Left renal pelvis (tissue), 4 donors: ENCODE results near the gene NFIX. TPM values are rescaled to one million over a fixed set of nuclear protein-coding genes. Genes with fewer than 3 reads are reported as not detected.

Experiments
- DNase-seq, 4 donors: peaks; one replicate each; pipeline ENCODE4 v3.0.0-alpha.2; 2013; ENCODE audit warnings: low read depth in 4 of 4, low spot score in 3 of 4
- polyA plus RNA-seq, 4 donors: library from polyadenylated mRNA; unstranded; fragments of 120-200 nt; gene quantifications; one replicate each; pipeline ENCODE4 v1.2.1, GENCODE V29; 2013; ENCODE audit not compliant: insufficient read length in 4 of 4

NFIX gene
- polyA plus RNA-seq, 4 donors, result 18.9 to 130 (median 23.3) TPM

DNA sequence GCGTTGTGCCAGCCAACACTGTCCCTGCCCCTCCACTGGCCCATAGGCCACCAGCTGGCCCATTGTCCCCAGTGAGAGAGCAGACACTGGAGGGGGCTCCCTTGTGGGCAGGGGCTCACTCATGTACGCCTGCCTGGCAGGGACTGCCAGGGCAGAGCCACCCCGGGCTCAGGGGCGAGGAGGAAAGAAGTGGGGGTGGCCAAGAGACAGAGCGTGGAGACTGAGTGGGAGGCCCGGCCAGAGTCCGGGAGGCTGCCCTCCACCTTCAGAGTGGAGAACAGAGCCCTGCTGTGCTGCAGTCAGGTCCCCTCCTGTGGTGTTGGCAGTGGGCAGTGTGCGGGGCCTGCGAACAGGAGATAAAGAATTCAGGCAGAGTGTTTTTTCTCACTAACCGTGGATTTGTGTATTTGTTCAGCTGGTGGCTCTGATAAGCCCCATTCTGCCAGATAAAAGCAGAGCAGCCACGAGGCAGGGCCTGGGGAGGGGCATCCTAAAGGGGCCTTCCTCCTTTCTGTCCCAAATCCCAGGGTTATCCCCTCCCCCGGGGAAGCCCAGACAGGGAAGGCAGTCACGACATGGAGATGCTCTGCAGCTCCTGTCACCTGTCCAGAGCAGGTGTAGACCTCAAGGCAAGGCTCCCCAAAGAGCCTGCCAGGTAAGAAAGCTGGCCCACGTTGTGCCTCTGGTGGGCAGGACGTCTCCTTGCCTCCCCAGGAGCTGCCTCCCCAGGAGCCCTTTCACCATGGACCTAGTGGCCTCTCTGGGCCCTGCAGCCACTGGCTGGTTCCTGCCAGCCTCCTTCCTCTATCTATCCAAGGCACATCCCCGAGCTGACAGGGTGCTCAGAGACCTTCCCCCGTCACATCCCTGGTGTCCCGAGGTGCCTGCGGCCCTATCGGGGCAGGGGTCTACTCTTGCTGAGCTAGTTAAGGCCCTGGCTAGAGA, 74.4 kb downstream of the NFIX start:
- no peak for DNase-seq

GRCh38 chr19:13070425-13071140, 75.3 kb downstream of the NFIX start:
- no peak for DNase-seq

DNA sequence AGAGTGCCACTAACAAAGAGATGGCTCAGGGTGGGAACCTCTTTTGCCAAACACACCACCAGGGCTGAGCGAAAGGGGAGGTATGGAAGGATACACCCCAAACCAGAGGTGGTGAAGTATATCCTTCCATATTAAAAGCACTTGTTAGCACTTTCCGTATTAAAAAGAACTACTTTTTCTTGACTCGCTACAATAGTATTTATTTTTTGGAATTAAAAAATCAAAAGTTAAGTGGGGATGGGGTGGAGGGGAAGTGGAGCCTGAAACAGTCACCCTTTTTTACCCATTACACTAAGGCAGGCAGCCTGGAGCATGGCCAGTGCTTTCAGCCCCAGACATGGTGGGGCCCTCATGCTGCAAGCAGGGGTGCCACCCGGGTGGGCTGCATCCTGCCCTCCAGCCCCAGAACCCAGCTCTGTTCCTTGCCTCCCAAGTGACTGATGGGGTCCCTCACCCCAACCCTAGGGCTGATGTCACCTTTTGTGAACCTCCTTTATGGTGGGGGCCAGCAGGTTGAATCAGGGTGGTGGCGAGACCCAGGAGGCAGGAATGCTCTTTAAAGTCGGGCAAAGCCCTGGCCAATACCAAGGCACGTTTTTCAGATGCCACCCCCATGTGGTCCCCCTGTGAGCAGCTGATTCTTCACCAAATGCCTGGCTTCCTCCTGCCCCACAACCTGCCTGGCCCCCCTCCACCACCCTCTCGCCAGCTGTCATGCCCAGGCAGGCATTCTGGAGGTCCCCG, 76.3 kb downstream of the NFIX start:
- no peak for DNase-seq

- no peak for DNase-seq
Observed at GRCh38 chr19:13072188-13072908, 77.1 kb downstream of the NFIX start.

GRCh38 chr19:13073263-13073662, 78.0 kb downstream of the NFIX start:
- no peak for DNase-seq

DNA sequence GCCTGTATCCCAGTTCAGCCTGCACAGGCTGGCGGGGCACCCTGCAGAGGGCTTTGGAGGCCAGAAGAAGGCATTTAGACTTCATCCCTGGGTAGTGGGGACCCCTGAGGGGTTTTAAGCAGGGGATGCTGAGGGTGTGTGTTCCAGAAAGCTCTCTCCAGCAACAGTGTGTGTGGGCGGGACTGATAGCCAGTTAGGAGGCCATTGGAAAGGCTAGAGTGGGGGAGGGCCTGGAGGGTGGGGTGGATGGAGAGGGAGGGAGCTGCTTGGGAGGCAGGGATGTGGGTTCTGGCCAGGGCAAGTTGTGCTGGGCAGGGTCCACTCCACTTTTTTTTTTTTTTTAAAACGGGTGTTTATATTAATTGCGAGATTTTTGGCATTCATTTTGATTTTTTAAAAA, 79.1 kb downstream of the NFIX start:
- DNase-seq, result no peak

- no peak for DNase-seq
Observed at GRCh38 chr19:13076320-13076719, 81.0 kb downstream of the NFIX start.

GRCh38 chr19:13076787-13077186, 81.5 kb downstream of the NFIX start:
- DNase-seq, result no peak

- no peak for DNase-seq
Observed at GRCh38 chr19:13077240-13077639, 82.0 kb downstream of the NFIX start.

DNA sequence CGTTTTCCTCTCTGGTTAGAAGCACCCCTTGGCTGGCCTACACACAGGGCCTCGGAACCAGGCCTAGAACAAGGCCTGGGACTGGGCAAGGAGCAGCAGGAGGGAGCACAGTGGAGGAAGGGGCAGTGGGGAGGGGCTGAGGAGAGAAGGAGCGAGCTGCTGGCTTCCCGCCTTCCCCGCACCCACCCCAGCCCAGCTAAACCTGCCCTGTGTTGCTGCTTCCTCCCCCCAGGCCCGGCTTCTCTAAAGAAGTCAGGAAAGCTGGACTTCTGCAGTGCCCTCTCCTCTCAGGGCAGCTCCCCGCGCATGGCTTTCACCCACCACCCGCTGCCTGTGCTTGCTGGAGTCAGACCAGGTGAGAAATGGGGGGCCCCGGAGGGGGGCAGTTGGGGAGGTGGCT, 83.1 kb downstream of the NFIX start:
- no peak for DNase-seq

- no peak for DNase-seq
Observed at GRCh38 chr19:13078897-13079541, 83.7 kb downstream of the NFIX start.

GRCh38 chr19:13079542-13079986, 84.3 kb downstream of the NFIX start:
- no peak for DNase-seq

GRCh38 chr19:13082192-13083007, 87.1 kb downstream of the NFIX start:
- no peak for DNase-seq

DNA sequence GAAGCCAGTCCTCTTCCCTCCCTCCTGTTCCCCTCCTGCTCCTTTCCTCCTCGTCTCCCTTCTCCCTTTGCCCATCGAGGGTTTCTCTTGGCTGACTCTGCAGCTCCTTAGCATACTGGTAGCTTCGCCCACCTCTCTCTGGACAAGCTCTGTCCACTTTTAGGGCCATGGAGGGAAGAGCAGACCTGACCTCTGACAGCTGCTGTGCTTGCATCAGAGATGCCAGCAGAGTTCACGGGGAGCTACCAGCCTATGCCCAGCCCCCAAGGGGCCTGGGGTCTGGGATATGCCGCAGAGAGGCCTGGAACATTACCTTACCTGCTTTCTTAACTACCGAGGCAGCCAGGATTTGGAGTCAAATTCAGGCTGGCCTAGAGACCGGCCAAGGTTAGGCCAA, 87.7 kb downstream of the NFIX start:
- DNase-seq, result no peak

GRCh38 chr19:13083627-13084026, 88.4 kb downstream of the NFIX start:
- no peak for DNase-seq

DNA sequence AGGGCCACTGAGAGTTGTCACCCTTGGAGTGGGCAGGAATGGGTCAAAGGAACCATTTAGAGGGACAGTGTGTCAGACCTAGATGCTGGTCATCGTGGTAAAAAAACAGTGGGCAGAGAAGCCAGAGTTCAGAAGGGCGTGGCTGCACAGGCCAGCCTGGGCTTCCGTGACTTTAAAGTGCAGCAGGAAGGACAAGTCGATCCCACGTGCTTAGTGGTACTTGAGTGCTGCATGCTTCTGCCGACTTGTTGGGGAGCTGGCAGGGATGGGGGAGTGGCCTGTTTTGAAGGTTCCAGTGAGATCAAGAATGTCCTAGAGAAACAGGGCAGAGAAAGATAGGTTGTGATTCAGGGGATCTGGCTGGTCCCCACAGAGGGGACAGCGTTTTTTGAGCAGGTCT, 90.4 kb downstream of the NFIX start:
- DNase-seq, result no peak

GRCh38 chr19:13086341-13086740, 91.1 kb downstream of the NFIX start:
- DNase-seq, result no peak

GRCh38 chr19:13087295-13087694, 92.0 kb downstream of the NFIX start:
- DNase-seq, result no peak
